GM19239 (cell line): ENCODE measurements around the gene FAM187B.

Source experiments
- DNase-seq: peaks from one replicate; pipeline ENCODE4 v3.0.0; 2011; ENCODE audit warnings: low spot score; ENCODE audit not compliant: insufficient read length
- FAIRE-seq: peaks from 2 replicates; lab custom pipeline; 2011; peaks lifted over from hg19 to GRCh38; lab: Jason Lieb, UNC

The FAM187B gene

GRCh38 chr19:35194012-35194984, 34.2 kb downstream of the FAM187B start:
- DNase-seq: no peak
- no peak for FAIRE-seq

GRCh38 chr19:35184884-35185283, 43.7 kb downstream of the FAM187B start:
- FAIRE-seq (no peak), DNase-seq (no peak)

GRCh38 chr19:35184267-35184666, 44.3 kb downstream of the FAM187B start:
- no peak for FAIRE-seq
- DNase-seq: no peak

GRCh38 chr19:35181387-35181786, 47.2 kb downstream of the FAM187B start:
- FAIRE-seq: no peak
- DNase-seq: no peak

GRCh38 chr19:35179830-35180229, 48.7 kb downstream of the FAM187B start:
- FAIRE-seq (no peak), DNase-seq (no peak)

GRCh38 chr19:35178701-35179100, 49.8 kb downstream of the FAM187B start:
- no peak for DNase-seq
- FAIRE-seq: no peak

- DNase-seq (no peak), FAIRE-seq (no peak)
These were observed 50.9 kb downstream of the FAM187B start for GRCh38 chr19:35177377-35178274.

- no peak for DNase-seq
- no peak for FAIRE-seq
These were observed 52.4 kb downstream of the FAM187B start for GRCh38 chr19:35176181-35176570.
